ENCODE results near the gene RAB27A.

Gene RAB27A

GRCh38 chr15:55240125-55240760 is 49.4 kb downstream of the RAB27A start:
- H2AFZ ChIP-seq (ENCODE audit: low read length): no peak overlapping the region
- no peak overlapping the region for H3K4me3 ChIP-seq (ENCODE audit: low read depth, low read length, poor library complexity, severe bottlenecking)
- H3K4me1 ChIP-seq (ENCODE audit: insufficient read depth, low read length, severe bottlenecking): no peaks in the 10 kb centered on the region
- no peaks in the 10 kb centered on the region for H3K9me3 ChIP-seq (ENCODE audit: low read length)
- H3K4me2 ChIP-seq (ENCODE audit: low read length): no peak overlapping the region
- no peaks in the 10 kb centered on the region for H4K20me1 ChIP-seq (ENCODE audit: insufficient read depth, low read length)
- H3K9me2 ChIP-seq (ENCODE audit: low read depth, low read length): no peaks in the 10 kb centered on the region
- no peaks in the 10 kb centered on the region for H3F3A ChIP-seq (ENCODE audit: insufficient read depth, low read length)
- no peak overlapping the region for H3K9ac ChIP-seq (ENCODE audit: low read length)
- H3K27me3 ChIP-seq (ENCODE audit: insufficient read depth, low read length): no peaks in the 10 kb centered on the region
- H3K79me2 ChIP-seq (ENCODE audit: insufficient read depth, low read length): no peaks in the 10 kb centered on the region
- H3K36me3 ChIP-seq (ENCODE audit: insufficient read depth, low read length): no peaks in the 10 kb centered on the region
- TF ChIP-seq, protein P1, sequence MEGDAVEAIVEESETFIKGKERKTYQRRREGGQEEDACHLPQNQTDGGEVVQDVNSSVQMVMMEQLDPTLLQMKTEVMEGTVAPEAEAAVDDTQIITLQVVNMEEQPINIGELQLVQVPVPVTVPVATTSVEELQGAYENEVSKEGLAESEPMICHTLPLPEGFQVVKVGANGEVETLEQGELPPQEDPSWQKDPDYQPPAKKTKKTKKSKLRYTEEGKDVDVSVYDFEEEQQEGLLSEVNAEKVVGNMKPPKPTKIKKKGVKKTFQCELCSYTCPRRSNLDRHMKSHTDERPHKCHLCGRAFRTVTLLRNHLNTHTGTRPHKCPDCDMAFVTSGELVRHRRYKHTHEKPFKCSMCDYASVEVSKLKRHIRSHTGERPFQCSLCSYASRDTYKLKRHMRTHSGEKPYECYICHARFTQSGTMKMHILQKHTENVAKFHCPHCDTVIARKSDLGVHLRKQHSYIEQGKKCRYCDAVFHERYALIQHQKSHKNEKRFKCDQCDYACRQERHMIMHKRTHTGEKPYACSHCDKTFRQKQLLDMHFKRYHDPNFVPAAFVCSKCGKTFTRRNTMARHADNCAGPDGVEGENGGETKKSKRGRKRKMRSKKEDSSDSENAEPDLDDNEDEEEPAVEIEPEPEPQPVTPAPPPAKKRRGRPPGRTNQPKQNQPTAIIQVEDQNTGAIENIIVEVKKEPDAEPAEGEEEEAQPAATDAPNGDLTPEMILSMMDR (IDR thresholded peaks at IDR 0.05; ENCODE audit: low read length): no peak
- no peak for TF ChIP-seq EZH2 (IDR thresholded peaks at IDR 0.05; ENCODE audit: borderline replicate concordance, low read length)
- H3K27ac ChIP-seq (ENCODE audit: low read depth, low read length, poor library complexity, severe bottlenecking): no peak overlapping the region

GRCh38 chr15:55239440-55240124 is 50.0 kb downstream of the RAB27A start:
- Histone ChIP-seq H3K27me3 (ENCODE audit: insufficient read depth, low read length) (no peaks in the 10 kb centered on the region), H3F3A (ENCODE audit: insufficient read depth, low read length) (no peaks in the 10 kb centered on the region), H2AFZ (ENCODE audit: low read length) (no peak overlapping the region), H4K20me1 (ENCODE audit: insufficient read depth, low read length) (no peaks in the 10 kb centered on the region), H3K9me3 (ENCODE audit: low read length) (no peaks in the 10 kb centered on the region), H3K4me2 (ENCODE audit: low read length) (no peak overlapping the region), H3K79me2 (ENCODE audit: insufficient read depth, low read length) (no peaks in the 10 kb centered on the region), H3K9me2 (ENCODE audit: low read depth, low read length) (no peaks in the 10 kb centered on the region), H3K4me3 (ENCODE audit: low read depth, low read length, poor library complexity, severe bottlenecking) (no peak overlapping the region), H3K27ac (ENCODE audit: low read depth, low read length, poor library complexity, severe bottlenecking) (no peak overlapping the region), H3K36me3 (ENCODE audit: insufficient read depth, low read length) (no peaks in the 10 kb centered on the region), H3K4me1 (ENCODE audit: insufficient read depth, low read length, severe bottlenecking) (no peaks in the 10 kb centered on the region), H3K9ac (ENCODE audit: low read length) (no peak overlapping the region)
- TF ChIP-seq, protein P1 (IDR thresholded peaks at IDR 0.05; ENCODE audit: low read length): no peak
- no peak for TF ChIP-seq EZH2 (IDR thresholded peaks at IDR 0.05; ENCODE audit: borderline replicate concordance, low read length)

GRCh38 chr15:55238877-55239276 is 50.7 kb downstream of the RAB27A start:
- H4K20me1 ChIP-seq (ENCODE audit: insufficient read depth, low read length): no peaks in the 10 kb centered on the region
- no peaks in the 10 kb centered on the region for H3K36me3 ChIP-seq (ENCODE audit: insufficient read depth, low read length)
- H3K79me2 ChIP-seq (ENCODE audit: insufficient read depth, low read length): no peaks in the 10 kb centered on the region
- no peaks in the 10 kb centered on the region for H3K9me2 ChIP-seq (ENCODE audit: low read depth, low read length)
- H3K4me2 ChIP-seq (ENCODE audit: low read length): no peak overlapping the region
- TF ChIP-seq EZH2 (IDR thresholded peaks at IDR 0.05; ENCODE audit: borderline replicate concordance, low read length): no peak
- TF ChIP-seq, protein P1 (IDR thresholded peaks at IDR 0.05; ENCODE audit: low read length): no peak
- H3K9me3 ChIP-seq (ENCODE audit: low read length): no peaks in the 10 kb centered on the region
- H3K27me3 ChIP-seq (ENCODE audit: insufficient read depth, low read length): no peaks in the 10 kb centered on the region
- H2AFZ ChIP-seq (ENCODE audit: low read length): no peak overlapping the region
- no peaks in the 10 kb centered on the region for H3K4me1 ChIP-seq (ENCODE audit: insufficient read depth, low read length, severe bottlenecking)
- H3K9ac ChIP-seq (ENCODE audit: low read length): no peak overlapping the region
- no peaks in the 10 kb centered on the region for H3F3A ChIP-seq (ENCODE audit: insufficient read depth, low read length)
- H3K27ac ChIP-seq (ENCODE audit: low read depth, low read length, poor library complexity, severe bottlenecking): no peak overlapping the region
- no peak overlapping the region for H3K4me3 ChIP-seq (ENCODE audit: low read depth, low read length, poor library complexity, severe bottlenecking)
